ENCODE measurements around the gene SCO2. TPM values are rescaled to one million over a fixed set of nuclear protein-coding genes. Genes with fewer than 3 reads are reported as not detected.

Gene SCO2
- total and polyA plus RNA-seq, 9 of the 15 experiments (the other 6 are each of a cell fraction or from before 2014, with no cell fraction given), result 0.34 to 4.0 (median 1.1) TPM; not detected in 3

GRCh38 chr22:50488886-50489285 is 36.5 kb downstream of the SCO2 start (continued):
- TF ChIP-seq FOXM1 (IDR thresholded peaks at IDR 0.05; ENCODE audit: low read depth), result no peak
- TF ChIP-seq FOXM1 (CRISPR knock-in tag; IDR thresholded peaks at IDR 0.05; ENCODE audit: low read depth), result no peak
- no peak for TF ChIP-seq LARP7 (IDR thresholded peaks at IDR 0.05)
- TF ChIP-seq ZNF707 (CRISPR knock-in tag; conservative IDR thresholded peaks at IDR 0.05), result no peak
- TF ChIP-seq MEF2D (tag; conservative IDR thresholded peaks at IDR 0.05; ENCODE audit: low read depth), result no peak
- TF ChIP-seq MAX (CRISPR knock-in tag; IDR thresholded peaks at IDR 0.05), result no peak
- no peak for TF ChIP-seq JUND (IDR thresholded peaks at IDR 0.05; ENCODE audit: borderline replicate concordance, low read depth, low read length)
- TF ChIP-seq JUND (tag; IDR thresholded peaks at IDR 0.05; ENCODE audit: borderline replicate concordance, low read depth, low read length), result no peak
- TF ChIP-seq ZNF277 (CRISPR knock-in tag; IDR thresholded peaks at IDR 0.05; ENCODE audit: borderline replicate concordance), result no peak
- no peak for TF ChIP-seq ZBTB33 (CRISPR knock-in tag; IDR thresholded peaks at IDR 0.05)
